K562 (cell line): ENCODE measurements around the gene MLST8. TPM values are rescaled to one million over a fixed set of nuclear protein-coding genes. Genes with fewer than 3 reads are reported as not detected.
A peak's percentile ranks its signal among the peaks of the same experiment; 100 is the strongest.

Experiments used
- CBFA2T3 ChIP-seq: fragments of 450-650 bp; IDR thresholded peaks from 2 replicates; pipeline ENCODE4 v1.6.1; 2017
- EGR1 ChIP-seq: fragments of 450-650 bp; conservative IDR thresholded peaks from 2 replicates; pipeline ENCODE4 v1.6.1; 2017; ENCODE audit warnings: mild to moderate bottlenecking
- KAT2B ChIP-seq: IDR thresholded peaks from one replicate; pipeline ENCODE4 v1.6.1; 2012; ENCODE audit warnings: low read depth, mild to moderate bottlenecking, control low read depth, inconsistent platforms, low read length, moderate library complexity
- KHSRP ChIP-seq: fragments of 450-650 bp; IDR thresholded peaks from 2 replicates; pipeline ENCODE4 v1.6.1; 2017
- MYBL2 ChIP-seq, 2 experiments: fragments of 450-650 bp in 1 of 2; sonication (generic) in 1 of 2; formaldehyde crosslinking in 1 of 2; IDR thresholded peaks; 2 replicates each; pipeline versions ENCODE4 v1.6.1 to v1.8.1; 2017 to 2022; ENCODE audit warnings: borderline replicate concordance in 1 of 2, inconsistent platforms in 1 of 2, low read depth in 1 of 2, mild to moderate bottlenecking in 1 of 2, missing genetic modification reagents in 1 of 2, moderate library complexity in 1 of 2
- NFIX ChIP-seq: fragments of 250-450 bp; sonication (Bioruptor Pico); IDR thresholded peaks from 2 replicates; pipeline ENCODE4 v1.4.0; 2020; ENCODE audit warnings: low read depth, mild to moderate bottlenecking, moderate library complexity
- PHTF2 ChIP-seq: fragments of 250-450 bp; sonication (Bioruptor Pico); IDR thresholded peaks from 2 replicates; pipeline ENCODE4 v1.5.0; 2021; ENCODE audit warnings: mild to moderate bottlenecking
- POU5F1 ChIP-seq: fragments of 150-350 bp; IDR thresholded peaks from 2 replicates; pipeline ENCODE4 v1.6.1; 2014; ENCODE audit warnings: borderline replicate concordance, low read length, low read depth, mild to moderate bottlenecking; ENCODE audit not compliant: partially characterized antibody
- RBM15 ChIP-seq: fragments of 200-400 bp; formaldehyde crosslinking; IDR thresholded peaks from 2 replicates; pipeline ENCODE4 v1.6.1; 2018; ENCODE audit warnings: mild to moderate bottlenecking, low read length, moderate library complexity; ENCODE audit not compliant: insufficient read depth
- SIN3A ChIP-seq, 2 experiments: fragments of 150-350 bp in 1 of 2; IDR thresholded peaks; 2 replicates each; pipeline ENCODE4 v1.6.1; 2011 to 2016; ENCODE audit warnings: borderline replicate concordance in 2 of 2, low read depth in 2 of 2, low read length in 2 of 2, mild to moderate bottlenecking in 2 of 2, moderate library complexity in 2 of 2; ENCODE audit not compliant: control insufficient read depth in 1 of 2
- SMARCE1 ChIP-seq: fragments of 450-650 bp; IDR thresholded peaks from 2 replicates; pipeline ENCODE4 v1.7.1; 2016; ENCODE audit warnings: mild to moderate bottlenecking
- SRSF9 ChIP-seq: fragments of 200-400 bp; formaldehyde crosslinking; IDR thresholded peaks from 2 replicates; pipeline ENCODE4 v1.6.1; 2017; ENCODE audit warnings: low read depth, low read length, borderline replicate concordance
- TFAM ChIP-seq: fragments of 250-450 bp; sonication (Bioruptor Pico); conservative IDR thresholded peaks from 2 replicates; pipeline ENCODE4 v1.5.0; 2021; ENCODE audit warnings: mild to moderate bottlenecking, moderate library complexity
- ZNF76 ChIP-seq: fragments of 250-450 bp; sonication (Bioruptor Pico); IDR thresholded peaks from 2 replicates; pipeline ENCODE4 v1.4.0; 2020; ENCODE audit warnings: mild to moderate bottlenecking, moderate library complexity, borderline replicate concordance
- ZNF785 ChIP-seq: fragments of 250-450 bp; sonication (Bioruptor Pico); IDR thresholded peaks from 2 replicates; pipeline ENCODE4 v1.4.0; 2020; ENCODE audit warnings: mild to moderate bottlenecking
- ZNF830 ChIP-seq: fragments of 250-450 bp; sonication (Bioruptor Pico); IDR thresholded peaks from 2 replicates; pipeline ENCODE4 v1.5.0; 2021; ENCODE audit warnings: mild to moderate bottlenecking
- ZSCAN32 ChIP-seq: fragments of 450-650 bp; formaldehyde crosslinking; IDR thresholded peaks from 2 replicates; pipeline ENCODE4 v1.4.0; 2020; ENCODE audit warnings: mild to moderate bottlenecking, moderate library complexity
- polyA plus RNA-seq, 8 experiments: library from polyadenylated mRNA; depleted of rRNA in 4 of 8; stranded (reverse) in 5 of 8; unstranded in 3 of 8; fragments of >200 nt; fragmentation: Nextera tagmentation in 2 of 8; fragmentation: Illumina TruSeq in 1 of 8; extraction: Ambion mirVana in 2 of 8; extraction: Trizol in 1 of 8; gene quantifications; 2 replicates each; pipeline versions ENCODE4 v1.2.1 to v1.2.3, GENCODE V29; 2011 to 2014; ENCODE audit warnings: inconsistent platforms in 1 of 8, missing spikeins in 1 of 8
- total RNA-seq, 7 experiments: library from RNA; depleted of rRNA in 6 of 7; stranded (reverse); fragments of >200 nt in 6 of 7; fragmentation: Illumina TruSeq in 2 of 7; extraction: Trizol in 2 of 7; gene quantifications; 2 replicates each; pipeline versions ENCODE4 v1.2.1 to v1.2.3, GENCODE V29; 2011 to 2021; ENCODE audit warnings: low replicate concordance in 1 of 7
- TF ChIP-seq, protein P1 (sequence below), 3 experiments: IDR thresholded peaks in 2 of 3; conservative IDR thresholded peaks in 1 of 3; 2 replicates each; pipeline ENCODE4 v1.5.1; 2011 to 2012; ENCODE audit warnings: low read length in 3 of 3, mild to moderate bottlenecking in 3 of 3, control low read depth in 2 of 3, improper control_type of control experiment in 1 of 3, inconsistent platforms in 1 of 3, low read depth in 1 of 3, mixed read lengths in 1 of 3, moderate library complexity in 1 of 3; ENCODE audit not compliant: insufficient read depth in 2 of 3
- TF ChIP-seq, protein P2 (sequence below): fragments of 250-450 bp; sonication (Bioruptor Pico); IDR thresholded peaks from 2 replicates; pipeline ENCODE4 v1.8.0; 2022; ENCODE audit warnings: inconsistent platforms, mild to moderate bottlenecking, moderate library complexity, borderline replicate concordance
- TF ChIP-seq, protein P3 (sequence below): fragments of 200-400 bp; formaldehyde crosslinking; IDR thresholded peaks from 2 replicates; pipeline ENCODE4 v1.6.1; 2017; ENCODE audit warnings: mild to moderate bottlenecking, low read depth, low read length, moderate library complexity

Gene MLST8
- total and polyA plus RNA-seq, 9 of the 15 experiments (the other 6 are each of a cell fraction or from before 2014, with no cell fraction given), result 1.5 to 116 (median 43.3) TPM

DNA sequence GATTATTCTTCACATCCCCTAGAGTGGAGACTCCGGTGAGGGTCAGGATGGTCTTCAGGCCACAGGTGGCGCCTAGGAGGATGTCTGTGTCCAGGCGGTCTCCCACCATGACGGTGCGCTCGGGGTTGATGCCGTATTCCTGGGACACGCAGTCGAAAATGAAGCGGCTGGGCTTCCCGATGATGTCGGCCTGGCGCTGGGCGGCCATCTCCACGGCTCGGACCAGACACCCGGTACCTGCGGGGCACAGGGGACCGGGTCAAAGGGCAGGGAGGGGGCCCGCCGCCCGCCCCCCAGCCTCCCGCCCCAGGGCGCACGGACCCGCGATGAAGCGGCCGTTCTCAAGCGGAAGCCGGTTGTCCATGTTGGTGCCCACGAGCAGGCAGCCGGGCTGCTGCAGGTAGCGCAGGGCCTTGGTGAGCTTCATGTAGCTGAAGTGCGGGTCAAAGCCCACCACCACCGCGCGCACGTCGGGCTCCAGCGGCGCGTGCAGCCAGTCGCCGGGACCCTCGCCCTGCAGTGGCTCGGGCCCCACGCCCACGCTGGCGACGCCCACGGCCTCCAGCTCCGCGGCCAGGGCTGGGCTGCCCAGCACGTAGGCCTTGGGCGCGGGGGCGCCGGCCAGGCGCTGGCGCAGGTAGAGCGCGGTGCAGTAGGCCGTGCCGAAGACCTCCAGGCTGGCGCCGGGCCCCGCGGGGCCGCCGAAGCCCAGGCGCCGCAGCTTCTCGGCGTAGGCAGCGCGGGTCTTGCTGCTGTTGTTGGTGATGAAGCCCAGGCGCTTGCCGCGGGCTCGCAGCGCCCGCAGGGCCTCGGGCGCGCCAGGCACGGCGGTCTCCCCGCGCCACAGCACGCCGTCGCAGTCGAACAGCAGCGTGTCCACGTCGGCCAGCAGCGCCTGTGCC, 8.8 kb downstream of the MLST8 start (continued):
- TF ChIP-seq, protein P1, sequence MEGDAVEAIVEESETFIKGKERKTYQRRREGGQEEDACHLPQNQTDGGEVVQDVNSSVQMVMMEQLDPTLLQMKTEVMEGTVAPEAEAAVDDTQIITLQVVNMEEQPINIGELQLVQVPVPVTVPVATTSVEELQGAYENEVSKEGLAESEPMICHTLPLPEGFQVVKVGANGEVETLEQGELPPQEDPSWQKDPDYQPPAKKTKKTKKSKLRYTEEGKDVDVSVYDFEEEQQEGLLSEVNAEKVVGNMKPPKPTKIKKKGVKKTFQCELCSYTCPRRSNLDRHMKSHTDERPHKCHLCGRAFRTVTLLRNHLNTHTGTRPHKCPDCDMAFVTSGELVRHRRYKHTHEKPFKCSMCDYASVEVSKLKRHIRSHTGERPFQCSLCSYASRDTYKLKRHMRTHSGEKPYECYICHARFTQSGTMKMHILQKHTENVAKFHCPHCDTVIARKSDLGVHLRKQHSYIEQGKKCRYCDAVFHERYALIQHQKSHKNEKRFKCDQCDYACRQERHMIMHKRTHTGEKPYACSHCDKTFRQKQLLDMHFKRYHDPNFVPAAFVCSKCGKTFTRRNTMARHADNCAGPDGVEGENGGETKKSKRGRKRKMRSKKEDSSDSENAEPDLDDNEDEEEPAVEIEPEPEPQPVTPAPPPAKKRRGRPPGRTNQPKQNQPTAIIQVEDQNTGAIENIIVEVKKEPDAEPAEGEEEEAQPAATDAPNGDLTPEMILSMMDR (IDR thresholded peaks at IDR 0.05 in 2 of 3, conservative IDR thresholded peaks at IDR 0.05 in 1 of 3; ENCODE audit: insufficient read depth in 2 of 3, low read depth in 1 of 3, low read length in 3 of 3), result 0 out of 6 replicates have a peak, but pooled peaks of 1 of the 3 experiments have one; percentile 13
- TF ChIP-seq EGR1 (peak; percentile 63), ZNF785 (CRISPR knock-in tag) (no peak), CBFA2T3 (no peak), POU5F1 (no peak), ZNF830 (CRISPR knock-in tag) (no peak), RBM15 (no peak), PHTF2 (CRISPR knock-in tag) (no peak), TFAM (CRISPR knock-in tag) (no peak), MYBL2 (IDR thresholded peaks at IDR 0.05; ENCODE audit: low read depth) (no peak), MYBL2 (CRISPR knock-in tag; IDR thresholded peaks at IDR 0.05; ENCODE audit: borderline replicate concordance) (no peak), KAT2B (no peak), KHSRP (no peak), ZNF76 (CRISPR knock-in tag) (no peak), NFIX (CRISPR knock-in tag) (no peak), SMARCE1 (no peak), SRSF9 (no peak), SIN3A (IDR thresholded peaks at IDR 0.05; ENCODE audit: borderline replicate concordance in 2 of 2, control insufficient read depth in 1 of 2, low read depth in 2 of 2, low read length in 2 of 2) (0 out of 4 replicates have a peak, but pooled peaks of 1 of the 2 experiments have one; percentile 12), ZSCAN32 (CRISPR knock-in tag) (no peak)
- TF ChIP-seq, protein P2, sequence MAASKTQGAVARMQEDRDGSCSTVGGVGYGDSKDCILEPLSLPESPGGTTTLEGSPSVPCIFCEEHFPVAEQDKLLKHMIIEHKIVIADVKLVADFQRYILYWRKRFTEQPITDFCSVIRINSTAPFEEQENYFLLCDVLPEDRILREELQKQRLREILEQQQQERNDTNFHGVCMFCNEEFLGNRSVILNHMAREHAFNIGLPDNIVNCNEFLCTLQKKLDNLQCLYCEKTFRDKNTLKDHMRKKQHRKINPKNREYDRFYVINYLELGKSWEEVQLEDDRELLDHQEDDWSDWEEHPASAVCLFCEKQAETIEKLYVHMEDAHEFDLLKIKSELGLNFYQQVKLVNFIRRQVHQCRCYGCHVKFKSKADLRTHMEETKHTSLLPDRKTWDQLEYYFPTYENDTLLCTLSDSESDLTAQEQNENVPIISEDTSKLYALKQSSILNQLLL (CRISPR knock-in tag), result no peak
- TF ChIP-seq, protein P3, sequence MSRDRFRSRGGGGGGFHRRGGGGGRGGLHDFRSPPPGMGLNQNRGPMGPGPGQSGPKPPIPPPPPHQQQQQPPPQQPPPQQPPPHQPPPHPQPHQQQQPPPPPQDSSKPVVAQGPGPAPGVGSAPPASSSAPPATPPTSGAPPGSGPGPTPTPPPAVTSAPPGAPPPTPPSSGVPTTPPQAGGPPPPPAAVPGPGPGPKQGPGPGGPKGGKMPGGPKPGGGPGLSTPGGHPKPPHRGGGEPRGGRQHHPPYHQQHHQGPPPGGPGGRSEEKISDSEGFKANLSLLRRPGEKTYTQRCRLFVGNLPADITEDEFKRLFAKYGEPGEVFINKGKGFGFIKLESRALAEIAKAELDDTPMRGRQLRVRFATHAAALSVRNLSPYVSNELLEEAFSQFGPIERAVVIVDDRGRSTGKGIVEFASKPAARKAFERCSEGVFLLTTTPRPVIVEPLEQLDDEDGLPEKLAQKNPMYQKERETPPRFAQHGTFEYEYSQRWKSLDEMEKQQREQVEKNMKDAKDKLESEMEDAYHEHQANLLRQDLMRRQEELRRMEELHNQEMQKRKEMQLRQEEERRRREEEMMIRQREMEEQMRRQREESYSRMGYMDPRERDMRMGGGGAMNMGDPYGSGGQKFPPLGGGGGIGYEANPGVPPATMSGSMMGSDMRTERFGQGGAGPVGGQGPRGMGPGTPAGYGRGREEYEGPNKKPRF, result no peak
